ENCODE results near the gene CUL1. TPM values are rescaled to one million over a fixed set of nuclear protein-coding genes. Genes with fewer than 3 reads are reported as not detected.
A peak's percentile ranks its signal among the peaks of the same experiment; 100 is the strongest.
"Not testable (repeated sequence)": the region's sequence is repeated elsewhere in the genome, so short reads cannot be mapped to it uniquely, and the experiment has no call there.

The CUL1 gene
- total and polyA plus RNA-seq, 7 donors, result 24.0 to 72.8 (median 53.9) TPM

DNA sequence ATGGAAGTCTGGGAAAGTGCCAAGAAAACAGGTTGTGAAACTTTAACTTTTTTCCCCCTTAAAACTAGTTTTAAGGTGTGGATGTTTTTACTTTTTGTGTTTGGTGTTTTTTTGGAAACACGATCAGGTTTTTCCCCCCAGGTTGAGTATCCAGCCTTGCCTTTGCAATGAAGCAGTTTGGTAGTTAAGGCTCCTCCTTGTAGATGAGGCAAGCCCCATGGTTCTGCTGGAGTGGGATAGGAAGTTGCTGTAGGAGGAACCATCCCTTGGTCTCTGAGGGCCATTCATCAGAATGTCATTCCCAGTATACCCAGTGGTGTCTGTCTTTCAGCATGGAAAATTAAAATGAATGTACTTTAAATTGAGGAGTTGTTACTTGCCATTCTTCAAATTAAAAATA, 2.7 kb downstream of the CUL1 start:
- no peak for DNase-seq
- 58 to 62% methylated on average over 1 of the region's 1 CpG for WGBS, 2 donors
- H3K27me3 ChIP-seq, result no peaks in the 10 kb centered on the region
- peak overlapping the region; percentile 96 to 98 (median 96) for H3K27ac ChIP-seq
- H3K36me3 ChIP-seq, result no peaks in the 10 kb centered on the region
- no peaks in the 10 kb centered on the region for H3K9me3 ChIP-seq
- TF ChIP-seq POLR2A (IDR thresholded peaks at IDR 0.05) (no peak), CTCF (IDR thresholded peaks at IDR 0.05) (no peak), POLR2AphosphoS5 (IDR thresholded peaks at IDR 0.05) (no peak), EP300 (IDR thresholded peaks at IDR 0.05) (no peak)
- intact Hi-C loops (cut with DNase I), result loop anchor here (5.0 kb wide), 1 partner anchor 426 kb away; the partner anchor contains the start of gene ZNF425
- peaks cover 0 to 70% (median 61%) of the 10 kb centered on the region in 4 donors for H3K4me1 ChIP-seq
- H3K4me3 ChIP-seq, result peak overlapping the region in 2 of 4 donors; percentile 74 to 87

DNA sequence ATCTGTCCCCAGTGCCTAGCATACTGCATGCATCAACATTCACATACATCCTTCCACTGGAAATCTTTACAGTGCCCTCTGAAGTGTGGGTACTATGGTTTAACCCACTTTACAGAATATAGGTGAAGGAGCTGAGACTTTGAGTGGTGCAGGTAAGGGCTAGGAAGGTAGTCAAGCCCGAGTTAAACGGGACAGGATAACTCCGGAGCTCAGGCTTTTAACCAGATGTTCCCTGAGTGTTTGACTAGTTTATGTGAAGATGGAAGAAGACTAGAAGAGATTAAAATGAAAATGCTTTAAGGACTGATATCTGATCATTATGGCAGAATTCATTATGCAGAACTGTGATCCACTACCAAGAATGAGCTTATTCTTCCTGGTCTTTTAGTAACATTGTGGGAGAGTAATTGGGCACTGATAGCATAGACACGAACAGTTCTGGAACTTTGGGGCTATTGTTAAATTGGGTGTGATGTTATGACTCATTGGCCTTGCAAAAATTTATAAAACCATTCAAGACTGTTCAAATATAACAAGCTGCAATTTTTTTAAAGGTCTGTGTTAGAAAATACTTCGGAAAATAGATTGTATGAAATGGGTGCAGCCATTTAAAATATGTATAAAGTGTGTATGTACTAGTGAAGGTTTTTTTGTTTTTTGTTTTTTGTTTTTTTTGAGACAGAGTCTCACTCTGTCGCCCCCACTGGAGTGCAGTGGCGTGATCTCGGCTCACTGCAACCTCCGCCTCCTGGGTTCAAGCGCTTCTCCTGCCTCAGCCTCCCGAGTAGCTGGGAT, 4.4 kb downstream of the CUL1 start:
- intact Hi-C loops (cut with DNase I), result loop anchor here (5.0 kb wide), 1 partner anchor 424 kb away; the partner anchor contains the start of gene ZNF425
- H3K27me3 ChIP-seq, result no peaks in the 10 kb centered on the region
- WGBS, 2 donors, result 84 to 88% methylated on average over 11 of the region's 11 CpGs
- H3K4me1 ChIP-seq, result peaks cover 0 to 79% (median 76%) of the 10 kb centered on the region in 4 donors
- DNase-seq, result no peak
- H3K27ac ChIP-seq, result no peak overlapping the region
- H3K4me3 ChIP-seq, result no peak overlapping the region
- no peaks in the 10 kb centered on the region for H3K36me3 ChIP-seq
- no peaks in the 10 kb centered on the region for H3K9me3 ChIP-seq
- no peak for TF ChIP-seq POLR2A (IDR thresholded peaks at IDR 0.05)
- no peak for TF ChIP-seq EP300 (IDR thresholded peaks at IDR 0.05)
- TF ChIP-seq POLR2AphosphoS5 (IDR thresholded peaks at IDR 0.05), result no peak
- TF ChIP-seq CTCF (IDR thresholded peaks at IDR 0.05), result no peak

DNA sequence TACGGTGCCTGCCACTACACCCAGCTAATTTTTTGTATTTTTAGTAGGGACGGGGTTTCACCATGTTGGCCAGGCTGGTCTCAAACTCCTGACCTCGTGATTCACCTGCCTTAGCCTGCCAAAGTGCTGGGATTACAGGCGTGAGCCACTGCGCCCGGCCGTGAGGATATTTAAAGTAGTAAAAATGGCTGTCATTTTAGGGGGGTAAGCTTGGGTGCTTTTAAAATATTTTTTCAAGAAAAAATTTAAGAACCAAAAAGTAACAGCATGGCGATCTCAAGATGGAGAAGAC, 4.9 kb downstream of the CUL1 start:
- H3K27me3 ChIP-seq, DNase-seq, H3K36me3 ChIP-seq, H3K9me3 ChIP-seq, H3K27ac ChIP-seq, H3K4me3 ChIP-seq: not testable (repeated sequence)
- intact Hi-C loops (cut with DNase I), result loop anchor here (5.0 kb wide), 1 partner anchor 424 kb away; the partner anchor contains the start of gene ZNF425
- H3K4me1 ChIP-seq, result peaks cover 0 to 85% (median 80%) of the 10 kb centered on the region in 4 donors
- WGBS, 2 donors, result 91 to 92% methylated on average over 8 of the region's 8 CpGs

GRCh38 chr7:148704189-148704588, 5.5 kb downstream of the CUL1 start:
- H3K27ac ChIP-seq, result no peak overlapping the region
- no peaks in the 10 kb centered on the region for H3K27me3 ChIP-seq
- no peak overlapping the region for H3K4me3 ChIP-seq
- TF ChIP-seq CTCF (IDR thresholded peaks at IDR 0.05) (no peak), POLR2A (IDR thresholded peaks at IDR 0.05) (no peak), POLR2AphosphoS5 (IDR thresholded peaks at IDR 0.05) (no peak), EP300 (IDR thresholded peaks at IDR 0.05) (no peak)
- 74 to 82% methylated on average over 3 of the region's 3 CpGs for whole genome bisulfite sequencing, 2 donors
- H3K9me3 ChIP-seq, result no peaks in the 10 kb centered on the region
- H3K36me3 ChIP-seq, result no peaks in the 10 kb centered on the region
- H3K4me1 ChIP-seq, result peaks cover 0 to 90% (median 83%) of the 10 kb centered on the region in 4 donors
- intact Hi-C loops (cut with DNase I), result loop anchor here (5.0 kb wide), 1 partner anchor 423 kb away; the partner anchor contains the start of gene ZNF425
- no peak for DNase-seq

- Histone ChIP-seq H3K4me3 (no peak overlapping the region), H3K27me3 (no peaks in the 10 kb centered on the region), H3K27ac (no peak overlapping the region), H3K36me3 (no peaks in the 10 kb centered on the region), H3K9me3 (no peaks in the 10 kb centered on the region), H3K4me1 (peaks cover 0 to 97% (median 85%) of the 10 kb centered on the region in 4 donors)
- no peak for TF ChIP-seq POLR2A (IDR thresholded peaks at IDR 0.05)
- no peak for TF ChIP-seq POLR2AphosphoS5 (IDR thresholded peaks at IDR 0.05)
- TF ChIP-seq EP300 (IDR thresholded peaks at IDR 0.05), result no peak
- no peak for TF ChIP-seq CTCF (IDR thresholded peaks at IDR 0.05)
- intact Hi-C loops (cut with DNase I), result loop anchor here (5.0 kb wide), 1 partner anchor 422 kb away; the partner anchor contains the start of gene ZNF425
- WGBS, 2 donors, result 72 to 82% methylated on average over 3 of the region's 3 CpGs
- DNase-seq, result no peak
These were observed 6.3 kb downstream of the CUL1 start for GRCh38 chr7:148704970-148705369.

Data from sigmoid colon (tissue), 7 donors.